Osteoblast (primary cell): Measurements from ENCODE around the gene TKTL2. TPM values are rescaled to one million over a fixed set of nuclear protein-coding genes. Genes with fewer than 3 reads are reported as not detected.

Experiments used
- DNase-seq: peaks from one replicate; pipeline ENCODE4 v3.0.0; 2011; ENCODE audit warnings: low spot score, mixed read lengths; ENCODE audit not compliant: insufficient read length; ENCODE audit errors: missing footprints
- H2AFZ ChIP-seq: 2 replicates; pipeline ENCODE4 v1.6.0; 2011; ENCODE audit warnings: mild to moderate bottlenecking, low read length
- H3K27ac ChIP-seq: 2 replicates; pipeline ENCODE4 v1.5.1; 2011; ENCODE audit warnings: mild to moderate bottlenecking, low read depth, low read length, moderate library complexity
- H3K27me3 ChIP-seq: 2 replicates; pipeline ENCODE4 v1.6.0; 2012; ENCODE audit warnings: mild to moderate bottlenecking, control low read depth, inconsistent platforms, low read length, moderate library complexity; ENCODE audit not compliant: insufficient read depth
- H3K36me3 ChIP-seq: 2 replicates; pipeline ENCODE4 v1.5.1; 2011; ENCODE audit warnings: mild to moderate bottlenecking, low read length, control low read depth, moderate library complexity; ENCODE audit not compliant: insufficient read depth
- H3K4me1 ChIP-seq: 2 replicates; pipeline ENCODE4 v1.5.1; 2011; ENCODE audit warnings: mild to moderate bottlenecking, low read length, control low read depth, moderate library complexity; ENCODE audit not compliant: insufficient read depth
- H3K4me2 ChIP-seq: 2 replicates; pipeline ENCODE4 v1.6.0; 2011; ENCODE audit warnings: mild to moderate bottlenecking, low read length; ENCODE audit not compliant: insufficient read depth
- H3K4me3 ChIP-seq: fragments of 200-600 bp; sonication (generic); 3 replicates; pipeline ENCODE4 v1.5.1; 2012; ENCODE audit warnings: mild to moderate bottlenecking, low read length, inconsistent platforms; ENCODE audit not compliant: insufficient read depth
- H3K79me2 ChIP-seq: 2 replicates; pipeline ENCODE4 v1.6.0; 2012; ENCODE audit warnings: mild to moderate bottlenecking, low read length, control low read depth, inconsistent platforms; ENCODE audit not compliant: insufficient read depth
- H3K9me3 ChIP-seq: 2 replicates; pipeline ENCODE4 v1.5.1; 2011; ENCODE audit warnings: low read depth, low read length, control low read depth
- H4K20me1 ChIP-seq: 2 replicates; pipeline ENCODE4 v1.6.0; 2012; ENCODE audit warnings: mild to moderate bottlenecking, low read length, control low read depth; ENCODE audit not compliant: insufficient read depth
- CTCF ChIP-seq: IDR thresholded peaks from 2 replicates; pipeline ENCODE4 v1.5.1; 2011; ENCODE audit warnings: mild to moderate bottlenecking, low read depth, low read length, moderate library complexity; ENCODE audit errors: extremely low read depth
- total RNA-seq: library from RNA; depleted of rRNA; stranded (reverse); fragments of >200 nt; gene quantifications from 2 replicates; pipeline ENCODE4 v1.2.3, GENCODE V29; 2012

Gene TKTL2
- total RNA-seq, 1 donor = not detected

GRCh38 chr4:163495900-163496299 is 22.3 kb upstream of the TKTL2 start:
- Histone ChIP-seq H4K20me1 (peaks cover 4% of the 10 kb centered on the region), H3K36me3 (no peaks in the 10 kb centered on the region), H3K4me1 (peaks cover 7% of the 10 kb centered on the region), H3K27ac (no peak overlapping the region), H3K79me2 (peaks cover 58% of the 10 kb centered on the region), H2AFZ (no peak overlapping the region), H3K27me3 (no peaks in the 10 kb centered on the region), H3K4me2 (peak overlapping the region; percentile 81), H3K4me3 (peak overlapping the region; percentile 86), H3K9me3 (no peaks in the 10 kb centered on the region)
- peak; percentile 11 for DNase-seq
- no peak for TF ChIP-seq CTCF

GRCh38 chr4:163494360-163495241 is 21.0 kb upstream of the TKTL2 start, which contains the start of gene TMA16:
Gene TMA16 (plus strand): TSS chr4:163494690. CDS start chr4:163494802, 112 bp downstream.
- Histone ChIP-seq H3K4me2 (peak within 1 kb of the TSS; percentile 81), H3K27ac (peak within 1 kb of the TSS; percentile 77), H3K36me3 (no peaks in the 10 kb centered on the region), H3K79me2 (peaks cover 45% of the 10 kb centered on the region), H3K4me3 (peak within 1 kb of the TSS; percentile 86), H3K9me3 (no peaks in the 10 kb centered on the region), H3K4me1 (peaks cover 7% of the 10 kb centered on the region), H3K27me3 (no peaks in the 10 kb centered on the region), H2AFZ (peak within 1 kb of the TSS; percentile 93), H4K20me1 (peaks cover 4% of the 10 kb centered on the region)
- DNase-seq = peak; percentile 96
- TF ChIP-seq CTCF = no peak

- peaks cover 7% of the 10 kb centered on the region for H3K4me1 ChIP-seq
- peak overlapping the region; percentile 93 for H2AFZ ChIP-seq
- H3K27ac ChIP-seq = peak overlapping the region; percentile 77
- H4K20me1 ChIP-seq = peaks cover 4% of the 10 kb centered on the region
- H3K27me3 ChIP-seq = no peaks in the 10 kb centered on the region
- TF ChIP-seq CTCF = no peak
- H3K4me2 ChIP-seq = peak overlapping the region; percentile 81
- no peaks in the 10 kb centered on the region for H3K36me3 ChIP-seq
- H3K4me3 ChIP-seq = peak overlapping the region; percentile 86
- H3K79me2 ChIP-seq = peaks cover 38% of the 10 kb centered on the region
- H3K9me3 ChIP-seq = no peaks in the 10 kb centered on the region
- no peak for DNase-seq
Measured at GRCh38 chr4:163493643-163494359, 20.2 kb upstream of the TKTL2 start.
